Keratinocyte (primary cell): ENCODE results near the gene CBX8. TPM values are rescaled to one million over a fixed set of nuclear protein-coding genes. Genes with fewer than 3 reads are reported as not detected.

Source experiments
- DNase-seq: peaks from one replicate; pipeline ENCODE4 v3.0.0-alpha.2; 2011; ENCODE audit warnings: low read depth, missing footprints, low spot score
- FAIRE-seq: peaks from 2 replicates; lab custom pipeline; 2011; peaks lifted over from hg19 to GRCh38; lab: Jason Lieb, UNC
- H2AFZ ChIP-seq: 2 replicates; pipeline ENCODE4 v1.6.0; 2012; ENCODE audit warnings: low read length, control low read depth, inconsistent platforms; ENCODE audit not compliant: control insufficient read depth
- H3K27ac ChIP-seq: 2 replicates; pipeline ENCODE4 v1.5.1; 2011; ENCODE audit warnings: low read length; ENCODE audit not compliant: control insufficient read depth, insufficient read depth
- H3K27me3 ChIP-seq: 3 replicates; pipeline ENCODE4 v1.6.0; 2011; ENCODE audit warnings: low read length; ENCODE audit not compliant: control insufficient read depth, insufficient read depth; ENCODE audit errors: extremely low read depth
- H3K36me3 ChIP-seq, 2 experiments: 2 replicates in 1 of 2; 3 replicates in 1 of 2; pipeline ENCODE4 v1.5.1; 2011; ENCODE audit warnings: low read length in 2 of 2, mild to moderate bottlenecking in 1 of 2; ENCODE audit not compliant: control insufficient read depth in 2 of 2, insufficient read depth in 2 of 2; ENCODE audit errors: extremely low read depth in 1 of 2
- H3K4me1 ChIP-seq: 3 replicates; pipeline ENCODE4 v1.5.1; 2011; ENCODE audit warnings: low read length; ENCODE audit not compliant: control insufficient read depth, insufficient read depth; ENCODE audit errors: extremely low read depth
- H3K4me2 ChIP-seq: 3 replicates; pipeline ENCODE4 v1.6.0; 2011; ENCODE audit warnings: low read depth, low read length; ENCODE audit not compliant: control insufficient read depth, insufficient read depth; ENCODE audit errors: extremely low read depth
- H3K4me3 ChIP-seq, 3 experiments: fragments of 200-600 bp in 1 of 3; sonication (generic) in 1 of 3; 2 replicates in 2 of 3; 3 replicates in 1 of 3; pipeline ENCODE4 v1.5.1; 2011 to 2016; ENCODE audit warnings: low read length in 3 of 3, mild to moderate bottlenecking in 3 of 3, control low read depth in 2 of 3, inconsistent platforms in 1 of 3, low read depth in 1 of 3, mixed read lengths in 1 of 3, mixed run types in 1 of 3, moderate library complexity in 1 of 3; ENCODE audit not compliant: control insufficient read depth in 2 of 3, insufficient read depth in 2 of 3; ENCODE audit errors: extremely low read depth in 1 of 3
- H3K79me2 ChIP-seq: 2 replicates; pipeline ENCODE4 v1.6.0; 2012; ENCODE audit warnings: low read length; ENCODE audit not compliant: control insufficient read depth, insufficient read depth
- H3K9ac ChIP-seq: 3 replicates; pipeline ENCODE4 v1.6.0; 2011; ENCODE audit warnings: low read length; ENCODE audit not compliant: control insufficient read depth, insufficient read depth; ENCODE audit errors: extremely low read depth
- H3K9me1 ChIP-seq: 3 replicates; pipeline ENCODE4 v1.6.0; 2011; ENCODE audit warnings: low read length; ENCODE audit not compliant: control insufficient read depth, insufficient read depth; ENCODE audit errors: extremely low read depth
- H3K9me3 ChIP-seq: 2 replicates; pipeline ENCODE4 v1.5.1; 2012; ENCODE audit warnings: low read depth, low read length; ENCODE audit not compliant: control insufficient read depth
- H4K20me1 ChIP-seq: 3 replicates; pipeline ENCODE4 v1.6.0; 2011; ENCODE audit warnings: low read length; ENCODE audit not compliant: control insufficient read depth, insufficient read depth; ENCODE audit errors: extremely low read depth
- CTCF ChIP-seq, 3 experiments: IDR thresholded peaks in 1 of 3; conservative IDR thresholded peaks in 1 of 3; optimal IDR thresholded peaks in 1 of 3; 2 replicates in 2 of 3; 3 replicates in 1 of 3; pipeline versions ENCODE3 to v1.5.1; 2011; ENCODE audit warnings: low read length in 3 of 3, mild to moderate bottlenecking in 3 of 3, moderate library complexity in 2 of 3, control low read depth in 1 of 3, inconsistent platforms in 1 of 3; ENCODE audit not compliant: insufficient read depth in 2 of 3; ENCODE audit errors: extremely low read depth in 1 of 3
- EZH2 ChIP-seq: IDR thresholded peaks from one replicate; pipeline ENCODE4 v1.6.1; 2012; ENCODE audit warnings: inconsistent platforms, mild to moderate bottlenecking, low read length, moderate library complexity
- dilution Hi-C: fragments of 300-500 bp; cut with MboI; formaldehyde crosslinking; loops from one replicate; pipeline ENCODE4 v1.7.0; 2020; ENCODE audit warnings: low sequenced_read_pairs; ENCODE audit not compliant: extremely low pct_ligation_motif_present
- polyA plus RNA-seq, 5 experiments: library from polyadenylated mRNA; depleted of rRNA in 3 of 5; stranded (reverse) in 3 of 5; stranded (forward) in 1 of 5; unstranded in 1 of 5; fragments of >200 nt; gene quantifications; 1 replicate in 1 of 5; 2 replicates in 3 of 5; 3 replicates in 1 of 5; pipeline versions ENCODE4 v1.2.1 to v1.2.3, GENCODE V29; 2011 to 2012; ENCODE audit warnings: missing spikeins in 2 of 5, low read depth in 1 of 5, low replicate concordance in 1 of 5

CBX8 gene
- polyA plus RNA-seq, 1 donor (not counting 4 experiments of a cell fraction or from before 2014, with no cell fraction given): 0.49 TPM

- H3K4me3 ChIP-seq: no peak overlapping the region
Observed at GRCh38 chr17:79842136-79842655, 45.3 kb upstream of the CBX8 start.

GRCh38 chr17:79841369-79842135 lies 44.7 kb upstream of the CBX8 start:
- no peak overlapping the region for H3K27ac ChIP-seq
- H2AFZ ChIP-seq: no peak overlapping the region
- H3K36me3 ChIP-seq: no peaks in the 10 kb centered on the region
- no peak overlapping the region for H3K9ac ChIP-seq
- no peak overlapping the region for H3K4me3 ChIP-seq
- TF ChIP-seq EZH2 (peak; percentile 57), CTCF (optimal IDR thresholded peaks at IDR 0.05 in 1 of 3, IDR thresholded peaks at IDR 0.05 in 1 of 3, conservative IDR thresholded peaks at IDR 0.05 in 1 of 3; ENCODE audit: extremely low read depth in 1 of 3, insufficient read depth in 2 of 3, low read length in 3 of 3) (no peak)
- dilution Hi-C loops: no loop called here
- FAIRE-seq (no peak), DNase-seq (no peak)
- no peaks in the 10 kb centered on the region for H4K20me1 ChIP-seq
- peak overlapping the region; percentile 10 for H3K4me2 ChIP-seq
- no peaks in the 10 kb centered on the region for H3K9me3 ChIP-seq
- H3K79me2 ChIP-seq: peaks cover 7% of the 10 kb centered on the region
- H3K9me1 ChIP-seq: no peaks in the 10 kb centered on the region
- peaks cover 46% of the 10 kb centered on the region for H3K27me3 ChIP-seq
- H3K4me1 ChIP-seq: peaks cover 36% of the 10 kb centered on the region

More at GRCh38 chr17:79842136-79842655, 45.3 kb upstream of the CBX8 start:
- Histone ChIP-seq H3K4me1 (peaks cover 30% of the 10 kb centered on the region), H3K36me3 (no peaks in the 10 kb centered on the region), H3K9ac (no peak overlapping the region), H3K9me1 (no peaks in the 10 kb centered on the region), H2AFZ (no peak overlapping the region), H4K20me1 (no peaks in the 10 kb centered on the region), H3K27ac (no peak overlapping the region), H3K27me3 (peaks cover 46% of the 10 kb centered on the region), H3K9me3 (no peaks in the 10 kb centered on the region), H3K79me2 (peaks cover 7% of the 10 kb centered on the region), H3K4me2 (peak overlapping the region; percentile 10)
- no peak for DNase-seq
- no peak for FAIRE-seq
- no peak for TF ChIP-seq CTCF (optimal IDR thresholded peaks at IDR 0.05 in 1 of 3, IDR thresholded peaks at IDR 0.05 in 1 of 3, conservative IDR thresholded peaks at IDR 0.05 in 1 of 3; ENCODE audit: extremely low read depth in 1 of 3, insufficient read depth in 2 of 3, low read length in 3 of 3)
- TF ChIP-seq EZH2: peak; percentile 13
- dilution Hi-C loops: no loop called here
